Astrocyte (in vitro differentiated cells and primary cell): Measurements from ENCODE around the gene PREX1.

Source experiments
- EZH2 ChIP-seq: IDR thresholded peaks from 2 replicates; pipeline ENCODE4 v1.6.1; 2012; ENCODE audit warnings: mild to moderate bottlenecking, low read length, inconsistent platforms; ENCODE audit not compliant: insufficient read depth
- TF ChIP-seq, protein P1 (sequence below): IDR thresholded peaks from 2 replicates; pipeline ENCODE4 v1.5.1; 2011; ENCODE audit warnings: low read depth, mild to moderate bottlenecking, inconsistent platforms, low read length, moderate library complexity; ENCODE audit not compliant: insufficient read depth

DNA sequence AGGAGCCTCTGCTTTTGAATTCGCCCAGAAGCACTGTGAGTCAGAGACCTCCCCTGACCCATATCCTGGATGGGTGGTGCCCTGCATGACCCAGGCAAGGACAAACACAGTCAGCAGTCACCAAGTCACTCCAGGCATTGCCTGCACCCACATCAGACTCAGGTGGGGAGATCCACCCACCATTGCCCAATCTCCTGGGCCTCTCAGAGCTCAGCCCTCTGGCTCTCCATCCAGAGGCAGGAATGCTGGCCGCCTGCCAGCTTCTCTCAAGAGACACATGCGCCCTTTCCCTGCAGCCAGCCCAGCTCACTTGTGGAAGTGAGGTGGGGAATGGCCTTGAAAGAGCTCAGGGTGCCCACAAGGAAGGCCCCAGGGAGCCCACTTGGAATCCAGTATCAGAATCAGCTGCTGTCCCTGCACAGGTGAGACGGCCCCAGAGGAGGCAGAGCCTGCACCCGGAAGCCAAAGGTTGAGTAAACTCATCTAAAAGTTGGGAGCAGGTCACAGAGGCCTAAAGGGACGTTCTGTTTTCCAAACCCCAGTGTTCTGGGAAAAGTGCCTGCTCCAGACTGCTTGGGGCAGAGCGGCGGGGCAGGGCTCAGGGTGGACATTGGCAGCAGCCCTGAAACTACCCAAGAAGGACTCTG, 129.8 kb downstream of the PREX1 start:
- TF ChIP-seq, protein P1, sequence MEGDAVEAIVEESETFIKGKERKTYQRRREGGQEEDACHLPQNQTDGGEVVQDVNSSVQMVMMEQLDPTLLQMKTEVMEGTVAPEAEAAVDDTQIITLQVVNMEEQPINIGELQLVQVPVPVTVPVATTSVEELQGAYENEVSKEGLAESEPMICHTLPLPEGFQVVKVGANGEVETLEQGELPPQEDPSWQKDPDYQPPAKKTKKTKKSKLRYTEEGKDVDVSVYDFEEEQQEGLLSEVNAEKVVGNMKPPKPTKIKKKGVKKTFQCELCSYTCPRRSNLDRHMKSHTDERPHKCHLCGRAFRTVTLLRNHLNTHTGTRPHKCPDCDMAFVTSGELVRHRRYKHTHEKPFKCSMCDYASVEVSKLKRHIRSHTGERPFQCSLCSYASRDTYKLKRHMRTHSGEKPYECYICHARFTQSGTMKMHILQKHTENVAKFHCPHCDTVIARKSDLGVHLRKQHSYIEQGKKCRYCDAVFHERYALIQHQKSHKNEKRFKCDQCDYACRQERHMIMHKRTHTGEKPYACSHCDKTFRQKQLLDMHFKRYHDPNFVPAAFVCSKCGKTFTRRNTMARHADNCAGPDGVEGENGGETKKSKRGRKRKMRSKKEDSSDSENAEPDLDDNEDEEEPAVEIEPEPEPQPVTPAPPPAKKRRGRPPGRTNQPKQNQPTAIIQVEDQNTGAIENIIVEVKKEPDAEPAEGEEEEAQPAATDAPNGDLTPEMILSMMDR = no peak
- no peak for TF ChIP-seq EZH2
